Measurements from ENCODE around the gene TTC38. TPM values are rescaled to one million over a fixed set of nuclear protein-coding genes. Genes with fewer than 3 reads are reported as not detected.

TTC38 gene
- total RNA-seq, 1 donor from 2014 or later = 16.1 TPM

DNA sequence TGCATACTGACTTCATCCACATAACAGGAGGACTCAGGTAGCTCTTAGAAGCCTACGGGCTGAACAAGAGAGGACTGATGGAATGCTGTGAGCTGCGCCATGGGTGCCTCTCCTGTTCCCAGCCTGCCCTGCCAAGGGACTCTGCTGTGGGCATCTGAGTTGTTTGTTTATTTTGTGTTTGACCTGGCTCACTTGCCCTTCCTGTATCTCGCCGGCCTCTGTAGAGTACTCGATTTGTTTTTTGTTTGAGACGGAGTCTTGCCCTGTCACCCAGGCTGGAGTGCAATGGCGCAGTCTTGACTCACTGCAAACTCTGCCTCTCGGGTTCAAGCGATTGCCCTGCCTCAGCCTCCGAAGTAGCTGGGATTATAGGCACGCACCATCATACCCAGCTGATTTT is 1.8 kb downstream of the TTC38 start:
- peaks cover 5% of the 10 kb centered on the region for H3K4me1 ChIP-seq (ENCODE audit: insufficient read depth, low read length)
- TF ChIP-seq, protein P1, sequence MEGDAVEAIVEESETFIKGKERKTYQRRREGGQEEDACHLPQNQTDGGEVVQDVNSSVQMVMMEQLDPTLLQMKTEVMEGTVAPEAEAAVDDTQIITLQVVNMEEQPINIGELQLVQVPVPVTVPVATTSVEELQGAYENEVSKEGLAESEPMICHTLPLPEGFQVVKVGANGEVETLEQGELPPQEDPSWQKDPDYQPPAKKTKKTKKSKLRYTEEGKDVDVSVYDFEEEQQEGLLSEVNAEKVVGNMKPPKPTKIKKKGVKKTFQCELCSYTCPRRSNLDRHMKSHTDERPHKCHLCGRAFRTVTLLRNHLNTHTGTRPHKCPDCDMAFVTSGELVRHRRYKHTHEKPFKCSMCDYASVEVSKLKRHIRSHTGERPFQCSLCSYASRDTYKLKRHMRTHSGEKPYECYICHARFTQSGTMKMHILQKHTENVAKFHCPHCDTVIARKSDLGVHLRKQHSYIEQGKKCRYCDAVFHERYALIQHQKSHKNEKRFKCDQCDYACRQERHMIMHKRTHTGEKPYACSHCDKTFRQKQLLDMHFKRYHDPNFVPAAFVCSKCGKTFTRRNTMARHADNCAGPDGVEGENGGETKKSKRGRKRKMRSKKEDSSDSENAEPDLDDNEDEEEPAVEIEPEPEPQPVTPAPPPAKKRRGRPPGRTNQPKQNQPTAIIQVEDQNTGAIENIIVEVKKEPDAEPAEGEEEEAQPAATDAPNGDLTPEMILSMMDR (IDR thresholded peaks at IDR 0.05; ENCODE audit: insufficient read depth, low read depth, low read length) = no peak
- TF ChIP-seq EZH2 (IDR thresholded peaks at IDR 0.05; ENCODE audit: insufficient read depth, low read length) = no peak

GRCh38 chr22:46272196-46272595 is 4.4 kb downstream of the TTC38 start:
- no peak overlapping the region for H3K9ac ChIP-seq (ENCODE audit: low read length)
- H3K4me2 ChIP-seq (ENCODE audit: low read length) = no peak overlapping the region
- no peaks in the 10 kb centered on the region for H3K9me3 ChIP-seq (ENCODE audit: insufficient read depth, low read depth, low read length)
- no peak overlapping the region for H3K27ac Mint-ChIP-seq (ENCODE audit: unreplicated experiment)
- H3K4me1 ChIP-seq (ENCODE audit: insufficient read depth, low read length) = peaks cover 5% of the 10 kb centered on the region
- no peaks in the 10 kb centered on the region for H4K20me1 ChIP-seq (ENCODE audit: insufficient read depth, low read length)
- TF ChIP-seq EZH2 (IDR thresholded peaks at IDR 0.05; ENCODE audit: insufficient read depth, low read length) = no peak
- TF ChIP-seq, protein P1 (IDR thresholded peaks at IDR 0.05; ENCODE audit: insufficient read depth, low read depth, low read length) = no peak
- H3K27me3 ChIP-seq (ENCODE audit: insufficient read depth, low read length) = no peaks in the 10 kb centered on the region
- H3K4me3 Mint-ChIP-seq (ENCODE audit: unreplicated experiment) = no peak overlapping the region
- no peak overlapping the region for H2AFZ ChIP-seq (ENCODE audit: low read depth, low read length)
- peaks cover 19% of the 10 kb centered on the region for H3K79me2 ChIP-seq (ENCODE audit: insufficient read depth, low read length)
- FAIRE-seq = no peak
- no peaks in the 10 kb centered on the region for H3K9me3 Mint-ChIP-seq (ENCODE audit: unreplicated experiment)
- no peak for DNase-seq (ENCODE audit: low read depth)
- H3K27ac ChIP-seq (ENCODE audit: low read depth, low read length) = no peak overlapping the region
- peaks cover 5% of the 10 kb centered on the region for H3K4me1 Mint-ChIP-seq (ENCODE audit: low read depth, unreplicated experiment)
- H3K27me3 Mint-ChIP-seq (ENCODE audit: low read depth, unreplicated experiment) = no peaks in the 10 kb centered on the region
- H3K36me3 Mint-ChIP-seq (ENCODE audit: low read depth, unreplicated experiment) = peaks cover 19% of the 10 kb centered on the region
- H3K4me3 ChIP-seq (ENCODE audit: insufficient read depth, low read depth, low read length) = no peak overlapping the region
- peaks cover 20% of the 10 kb centered on the region for H3K36me3 ChIP-seq (ENCODE audit: insufficient read depth, low read length)

More for the DNA sequence above, 1.8 kb downstream of the TTC38 start:
- H3K27ac Mint-ChIP-seq (ENCODE audit: unreplicated experiment) = no peak overlapping the region
- H3K4me2 ChIP-seq (ENCODE audit: low read length) = peak overlapping the region; percentile 89
- no peak overlapping the region for H3K27ac ChIP-seq (ENCODE audit: low read depth, low read length)
- H3K4me1 Mint-ChIP-seq (ENCODE audit: low read depth, unreplicated experiment) = peaks cover 5% of the 10 kb centered on the region
- H3K79me2 ChIP-seq (ENCODE audit: insufficient read depth, low read length) = peaks cover 19% of the 10 kb centered on the region
- H3K9me3 Mint-ChIP-seq (ENCODE audit: unreplicated experiment) = peaks cover 4% of the 10 kb centered on the region
- H3K4me3 Mint-ChIP-seq (ENCODE audit: unreplicated experiment) = peak overlapping the region; percentile 77
- no peaks in the 10 kb centered on the region for H3K27me3 ChIP-seq (ENCODE audit: insufficient read depth, low read length)
- H3K9me3 ChIP-seq (ENCODE audit: insufficient read depth, low read depth, low read length) = no peaks in the 10 kb centered on the region
- FAIRE-seq (no peak), DNase-seq (ENCODE audit: low read depth) (no peak)
- H3K36me3 ChIP-seq (ENCODE audit: insufficient read depth, low read length) = peaks cover 11% of the 10 kb centered on the region
- H3K27me3 Mint-ChIP-seq (ENCODE audit: low read depth, unreplicated experiment) = peaks cover 9% of the 10 kb centered on the region
- H2AFZ ChIP-seq (ENCODE audit: low read depth, low read length) = no peak overlapping the region
- H3K9ac ChIP-seq (ENCODE audit: low read length) = no peak overlapping the region
- H4K20me1 ChIP-seq (ENCODE audit: insufficient read depth, low read length) = no peaks in the 10 kb centered on the region
- no peak overlapping the region for H3K4me3 ChIP-seq (ENCODE audit: insufficient read depth, low read depth, low read length)
- H3K36me3 Mint-ChIP-seq (ENCODE audit: low read depth, unreplicated experiment) = peaks cover 12% of the 10 kb centered on the region

DNA sequence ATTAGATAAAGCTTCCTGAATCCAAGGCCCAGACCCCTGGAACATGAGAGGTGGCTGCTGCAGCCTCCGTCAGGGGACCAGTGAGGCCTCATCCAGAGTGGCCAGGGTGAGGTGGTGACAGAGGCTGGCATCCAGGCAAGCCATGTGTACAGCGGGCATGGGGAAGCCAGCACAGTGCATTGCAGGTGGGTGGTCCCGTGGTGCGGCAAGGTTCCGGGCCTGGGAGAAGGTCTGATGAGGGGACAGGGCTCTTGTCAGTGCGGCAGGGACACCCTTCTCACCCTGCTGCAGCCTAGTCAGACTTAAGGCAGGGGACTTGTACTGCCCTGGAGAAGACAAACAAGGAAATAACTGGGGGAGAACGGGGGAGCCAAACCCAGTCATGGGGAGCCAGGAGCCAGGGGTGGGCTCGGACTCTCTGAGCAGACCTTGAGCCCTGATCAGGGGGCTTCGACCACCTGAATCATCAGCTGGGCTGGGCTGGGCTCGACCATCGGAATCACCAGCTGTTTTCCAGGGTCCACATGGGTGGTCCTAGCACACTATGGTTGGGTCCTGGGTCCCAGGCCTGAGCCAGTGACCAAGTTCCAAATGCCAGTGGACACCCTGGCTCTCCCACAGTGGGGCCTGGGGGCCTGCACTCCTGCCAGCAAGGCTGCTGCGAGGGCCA is 5.1 kb downstream of the TTC38 start:
- Mint-ChIP-seq H3K4me3 (ENCODE audit: unreplicated experiment) (no peak overlapping the region), H3K36me3 (ENCODE audit: low read depth, unreplicated experiment) (peaks cover 23% of the 10 kb centered on the region), H3K27me3 (ENCODE audit: low read depth, unreplicated experiment) (no peaks in the 10 kb centered on the region), H3K9me3 (ENCODE audit: unreplicated experiment) (no peaks in the 10 kb centered on the region), H3K4me1 (ENCODE audit: low read depth, unreplicated experiment) (peaks cover 5% of the 10 kb centered on the region), H3K27ac (ENCODE audit: unreplicated experiment) (no peak overlapping the region)
- no peaks in the 10 kb centered on the region for H4K20me1 ChIP-seq (ENCODE audit: insufficient read depth, low read length)
- DNase-seq (ENCODE audit: low read depth) = no peak
- no peak for FAIRE-seq
- H3K27me3 ChIP-seq (ENCODE audit: insufficient read depth, low read length) = no peaks in the 10 kb centered on the region
- no peak overlapping the region for H3K9ac ChIP-seq (ENCODE audit: low read length)
- H3K27ac ChIP-seq (ENCODE audit: low read depth, low read length) = no peak overlapping the region
- peaks cover 5% of the 10 kb centered on the region for H3K4me1 ChIP-seq (ENCODE audit: insufficient read depth, low read length)
- no peak overlapping the region for H2AFZ ChIP-seq (ENCODE audit: low read depth, low read length)
- peaks cover 19% of the 10 kb centered on the region for H3K79me2 ChIP-seq (ENCODE audit: insufficient read depth, low read length)
- no peak overlapping the region for H3K4me2 ChIP-seq (ENCODE audit: low read length)
- no peaks in the 10 kb centered on the region for H3K9me3 ChIP-seq (ENCODE audit: insufficient read depth, low read depth, low read length)
- TF ChIP-seq, protein P1 (IDR thresholded peaks at IDR 0.05; ENCODE audit: insufficient read depth, low read depth, low read length) = no peak
- no peak for TF ChIP-seq EZH2 (IDR thresholded peaks at IDR 0.05; ENCODE audit: insufficient read depth, low read length)
- H3K4me3 ChIP-seq (ENCODE audit: insufficient read depth, low read depth, low read length) = no peak overlapping the region
- peaks cover 22% of the 10 kb centered on the region for H3K36me3 ChIP-seq (ENCODE audit: insufficient read depth, low read length)

Measured in astrocyte (in vitro differentiated cells and primary cell).